ENCODE results near the gene BMPR2. TPM values are rescaled to one million over a fixed set of nuclear protein-coding genes. Genes with fewer than 3 reads are reported as not detected.
A peak's percentile ranks its signal among the peaks of the same experiment; 100 is the strongest.

BMPR2 gene
- total and polyA plus RNA-seq, 2 of the 4 experiments (the other 2 are of a cell fraction) = 17.0 to 30.1 TPM

DNA sequence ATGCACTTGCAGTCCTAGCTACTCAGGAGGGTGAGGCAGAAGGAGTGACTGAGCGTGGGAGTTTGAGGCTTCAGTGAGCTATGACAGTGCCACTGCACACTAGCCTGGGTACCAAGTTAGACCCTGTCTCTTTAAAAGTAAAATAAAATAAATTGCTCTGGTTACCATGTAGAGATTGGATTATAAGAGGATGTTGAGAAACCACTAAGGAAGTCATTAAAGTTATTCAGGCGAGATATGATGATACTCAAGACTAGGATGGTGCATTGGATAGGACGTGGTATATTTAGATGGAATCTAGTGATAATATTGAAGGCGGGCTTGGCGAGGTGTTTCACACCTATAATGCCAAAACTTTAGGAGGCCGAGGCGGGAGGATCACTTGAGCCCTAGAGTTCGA, 50.6 kb downstream of the BMPR2 start:
- peaks cover 10% of the 10 kb centered on the region for H4K20me1 ChIP-seq (ENCODE audit: insufficient read depth, low read length)
- H2AK9ac ChIP-seq (replicated peaks; ENCODE audit: low read depth, low read length, poor library complexity) = no peak overlapping the region
- H3K9me1 ChIP-seq (ENCODE audit: insufficient read depth, low read length) = peaks cover 18% of the 10 kb centered on the region
- H3K4me1 ChIP-seq (ENCODE audit: control insufficient read depth, insufficient read depth, low read length) = peaks cover 13% of the 10 kb centered on the region
- no peak overlapping the region for H3K4me2 ChIP-seq (ENCODE audit: low read depth, low read length)
- DNase-seq (no peak), ATAC-seq (ENCODE audit: low read depth) (no peak)
- H2BK120ac ChIP-seq (ENCODE audit: low read depth, low read length) = no peak overlapping the region
- H2AFZ ChIP-seq (replicated peaks; ENCODE audit: low read length, poor library complexity) = no peak overlapping the region
- dilution Hi-C loops (cut with HindIII; ENCODE audit: low sequenced_read_pairs, unreplicated experiment) = no loop called here
- H3K4me3 ChIP-seq (ENCODE audit: insufficient read depth, low read depth, low read length) = no peak overlapping the region
- no peak overlapping the region for H2BK5ac ChIP-seq (ENCODE audit: low read depth, low read length, poor library complexity, severe bottlenecking)
- no peak overlapping the region for H3K27ac ChIP-seq (ENCODE audit: insufficient read depth, low read length)
- no peak overlapping the region for H3K23ac ChIP-seq (ENCODE audit: low read depth, low read length)
- peak overlapping the region; percentile 46; the same call in 1 of the 3 replicates for H2BK15ac ChIP-seq (ENCODE audit: low read depth, low read length)
- H4K8ac ChIP-seq (ENCODE audit: low read depth in 2 of 2, low read length in 2 of 2) = no peak overlapping the region
- no peaks in the 10 kb centered on the region for H3K27me3 ChIP-seq (ENCODE audit: control insufficient read depth, insufficient read depth, low read length)
- 100% methylated on average over 2 of the region's 8 CpGs; no CpG with 5 or more reads in 1 of the 2 experiments for WGBS, 2 experiments (ENCODE audit: extremely low coverage in 2 of 2, insufficient read length in 1 of 2)
- BruUV-seq (replicated peaks) = no TSS peak
- no peak overlapping the region for H4K5ac ChIP-seq (ENCODE audit: low read depth, low read length)
- peak overlapping the region; percentile 50; the same call in 1 of the 2 replicates for H3K4ac ChIP-seq (ENCODE audit: low read depth, low read length)
- no peak overlapping the region for H2BK20ac ChIP-seq (ENCODE audit: low read depth, low read length)
- no peak overlapping the region for H3K14ac ChIP-seq (replicated peaks; ENCODE audit: low read depth, low read length)
- H3K18ac ChIP-seq (ENCODE audit: low read depth, low read length) = no peak overlapping the region
- no peak overlapping the region for H3K56ac ChIP-seq (ENCODE audit: extremely low read depth, insufficient read depth, low read length)
- H2AK5ac ChIP-seq (ENCODE audit: low read depth, low read length) = 0 out of 2 replicates have a peak overlapping the region, but pooled peaks have one; percentile 14
- H3K9ac ChIP-seq (ENCODE audit: low read depth, low read length) = no peak overlapping the region
- no peak overlapping the region for H4K91ac ChIP-seq (ENCODE audit: insufficient read depth, low read depth, low read length)
- no peaks in the 10 kb centered on the region for H3K36me3 ChIP-seq (ENCODE audit: control insufficient read depth, insufficient read depth, low read length)
- intact Hi-C loops (cut with micrococcal nuclease) = loop anchor here (5.0 kb wide), 1 partner anchor 49 kb away; the partner anchor contains the start of gene BMPR2
- H3K79me1 ChIP-seq (ENCODE audit: low read depth in 1 of 2, low read length in 2 of 2) = peaks cover 13 to 67% of the 10 kb centered on the region in 2 experiments; a peak in 3 of 4 replicates
- POLR2A ChIA-PET (ENCODE audit: unreplicated experiment) = interaction anchor here (0.7 kb wide), 1 partner anchor 48 kb away, joined by 9 read pairs; no protein-coding TSS in a partner anchor
- in situ Hi-C loops (cut with MboI; ENCODE audit: low sequenced_read_pairs) = no loop called here
- CTCF ChIA-PET = no interaction called here
- TF ChIP-seq RCOR1 (IDR thresholded peaks at IDR 0.05; ENCODE audit: insufficient replicate concordance, low read length) = no peak
- no peak for TF ChIP-seq BHLHE40 (IDR thresholded peaks at IDR 0.05; ENCODE audit: low read depth, low read length)
- no peak for TF ChIP-seq MAZ (IDR thresholded peaks at IDR 0.05; ENCODE audit: borderline replicate concordance, low read depth, low read length)
- TF ChIP-seq, protein P1, sequence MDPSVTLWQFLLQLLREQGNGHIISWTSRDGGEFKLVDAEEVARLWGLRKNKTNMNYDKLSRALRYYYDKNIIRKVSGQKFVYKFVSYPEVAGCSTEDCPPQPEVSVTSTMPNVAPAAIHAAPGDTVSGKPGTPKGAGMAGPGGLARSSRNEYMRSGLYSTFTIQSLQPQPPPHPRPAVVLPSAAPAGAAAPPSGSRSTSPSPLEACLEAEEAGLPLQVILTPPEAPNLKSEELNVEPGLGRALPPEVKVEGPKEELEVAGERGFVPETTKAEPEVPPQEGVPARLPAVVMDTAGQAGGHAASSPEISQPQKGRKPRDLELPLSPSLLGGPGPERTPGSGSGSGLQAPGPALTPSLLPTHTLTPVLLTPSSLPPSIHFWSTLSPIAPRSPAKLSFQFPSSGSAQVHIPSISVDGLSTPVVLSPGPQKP (IDR thresholded peaks at IDR 0.05; ENCODE audit: borderline replicate concordance, low read depth, low read length) = no peak
- no peak for TF ChIP-seq RFX5 (IDR thresholded peaks at IDR 0.05; ENCODE audit: low read depth, low read length)
- TF ChIP-seq, protein P2, sequence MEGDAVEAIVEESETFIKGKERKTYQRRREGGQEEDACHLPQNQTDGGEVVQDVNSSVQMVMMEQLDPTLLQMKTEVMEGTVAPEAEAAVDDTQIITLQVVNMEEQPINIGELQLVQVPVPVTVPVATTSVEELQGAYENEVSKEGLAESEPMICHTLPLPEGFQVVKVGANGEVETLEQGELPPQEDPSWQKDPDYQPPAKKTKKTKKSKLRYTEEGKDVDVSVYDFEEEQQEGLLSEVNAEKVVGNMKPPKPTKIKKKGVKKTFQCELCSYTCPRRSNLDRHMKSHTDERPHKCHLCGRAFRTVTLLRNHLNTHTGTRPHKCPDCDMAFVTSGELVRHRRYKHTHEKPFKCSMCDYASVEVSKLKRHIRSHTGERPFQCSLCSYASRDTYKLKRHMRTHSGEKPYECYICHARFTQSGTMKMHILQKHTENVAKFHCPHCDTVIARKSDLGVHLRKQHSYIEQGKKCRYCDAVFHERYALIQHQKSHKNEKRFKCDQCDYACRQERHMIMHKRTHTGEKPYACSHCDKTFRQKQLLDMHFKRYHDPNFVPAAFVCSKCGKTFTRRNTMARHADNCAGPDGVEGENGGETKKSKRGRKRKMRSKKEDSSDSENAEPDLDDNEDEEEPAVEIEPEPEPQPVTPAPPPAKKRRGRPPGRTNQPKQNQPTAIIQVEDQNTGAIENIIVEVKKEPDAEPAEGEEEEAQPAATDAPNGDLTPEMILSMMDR (conservative IDR thresholded peaks at IDR 0.05; ENCODE audit: low read depth, low read length) = no peak
- no peaks in the 10 kb centered on the region for H3K9me3 ChIP-seq (ENCODE audit: control insufficient read depth, insufficient read depth, low read length)
